Stimulated activated CD4-positive, alpha-beta T cell treated with anti-CD3 and anti-CD28 coated beads, Interleukin-1b, Interleukin-23, amount 100 ng/mL, for 1 hour (primary cell): ENCODE data around the gene EBF3.

Experiments
- DNase-seq, 2 donors: peaks; one replicate each; pipeline ENCODE4 v3.0.0-alpha.2; 2020; ENCODE audit warnings: low read depth in 2 of 2

EBF3 gene

DNA sequence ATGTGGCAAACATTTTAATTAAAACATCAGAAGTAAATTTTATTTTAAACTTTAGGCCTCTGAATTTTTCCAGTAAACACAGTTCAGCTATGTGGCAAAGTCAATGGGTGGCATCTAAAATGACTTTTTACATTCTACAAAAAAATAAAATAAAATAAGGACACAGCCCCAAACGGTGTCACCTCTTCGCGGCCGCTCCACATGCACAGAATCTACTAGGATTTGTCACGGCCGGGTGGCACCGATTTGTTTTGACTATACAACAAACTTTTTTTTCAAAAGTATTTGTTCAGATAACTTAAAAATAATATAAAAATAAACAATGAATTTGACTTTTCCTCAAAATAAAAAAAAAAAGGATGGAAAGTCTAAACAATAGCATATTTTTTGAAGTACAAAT, 127.8 kb downstream of the EBF3 start:
- no peak for DNase-seq

GRCh38 chr10:129833994-129834739, 129.9 kb downstream of the EBF3 start:
- DNase-seq: no peak

DNA sequence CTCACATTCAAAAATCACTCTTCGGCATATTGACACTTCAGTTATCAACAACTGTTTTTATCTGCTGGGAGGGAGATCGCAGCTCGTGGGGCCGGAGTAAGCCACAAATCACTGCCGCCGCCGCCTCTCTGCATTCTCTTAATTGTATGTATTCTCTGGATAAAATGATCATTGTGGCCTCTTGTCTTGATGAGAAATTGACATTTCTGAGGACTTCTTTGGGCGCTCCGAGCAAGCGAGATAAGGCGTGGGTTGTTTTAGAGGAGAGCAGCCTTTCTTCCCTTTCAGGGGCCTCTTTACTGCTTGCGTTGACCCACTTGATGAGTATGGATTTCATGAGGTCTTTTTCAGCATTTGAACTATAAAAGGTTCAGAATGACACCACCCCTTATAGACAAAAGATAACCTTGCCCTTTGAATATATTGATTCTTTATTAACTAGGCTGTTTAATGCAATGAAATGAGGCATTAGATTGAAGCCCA, 130.6 kb downstream of the EBF3 start:
- DNase-seq: no peak

DNA sequence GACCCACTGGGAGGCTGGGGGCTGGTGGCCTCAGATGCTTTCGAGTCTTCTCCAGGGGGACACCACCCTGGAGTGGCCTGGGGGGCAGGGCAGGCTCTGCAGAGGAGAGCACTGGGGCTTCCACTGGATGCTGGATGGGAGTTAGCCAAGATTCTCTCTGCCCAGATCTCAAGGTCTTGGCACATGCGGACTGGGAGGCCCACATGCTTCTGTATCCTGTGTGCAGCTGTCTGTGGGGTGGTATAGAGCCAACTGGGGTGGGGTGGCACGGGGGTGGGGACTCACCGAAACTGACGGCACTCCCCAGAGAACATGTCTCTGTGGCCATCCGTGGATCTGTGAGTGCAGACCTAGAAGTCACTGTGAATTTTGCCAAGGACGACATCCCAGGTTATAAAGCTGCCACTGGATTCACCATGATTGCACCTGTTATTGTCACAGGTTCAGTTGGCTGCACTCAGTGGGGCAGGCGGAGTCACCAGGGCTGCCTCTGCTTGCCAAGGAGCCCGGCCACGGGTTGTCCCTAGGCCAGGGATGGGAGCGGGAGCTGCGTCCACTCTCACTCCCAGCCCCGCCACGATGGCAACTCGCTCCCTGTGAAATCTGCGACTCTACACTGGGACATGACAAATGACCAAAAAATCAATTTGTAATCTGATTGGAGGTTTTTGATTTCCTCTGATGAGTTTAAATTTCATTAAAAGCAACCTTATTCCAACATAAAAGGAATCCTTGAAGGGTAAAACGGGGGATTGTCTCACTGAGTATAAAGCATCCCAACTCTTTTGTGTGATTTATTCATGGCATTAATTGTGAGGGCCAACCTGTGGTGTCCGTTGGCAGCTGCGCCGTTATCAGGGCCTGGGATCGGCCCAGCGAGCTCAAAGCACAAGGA, 131.3 kb downstream of the EBF3 start:
- DNase-seq: no peak

DNA sequence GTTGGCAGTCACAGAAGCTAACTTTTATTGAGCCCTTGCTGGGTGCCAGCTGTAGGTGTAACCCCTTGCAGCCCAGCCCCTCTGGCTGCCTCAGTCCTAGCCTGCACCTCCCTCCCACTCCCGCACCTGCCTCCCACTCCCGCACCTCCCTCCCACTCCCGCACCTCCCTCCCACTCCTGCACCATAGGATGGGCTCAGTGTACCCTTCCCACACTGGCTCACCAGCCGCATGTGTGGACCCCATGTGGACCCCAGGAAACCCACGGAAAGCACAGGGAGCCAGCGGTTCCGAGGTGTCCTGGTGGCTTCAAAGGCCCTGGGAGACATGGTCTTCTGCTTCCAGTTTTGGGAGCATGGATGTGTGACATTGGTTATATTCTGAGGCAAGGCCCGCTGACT, 132.9 kb downstream of the EBF3 start:
- no peak for DNase-seq

DNA sequence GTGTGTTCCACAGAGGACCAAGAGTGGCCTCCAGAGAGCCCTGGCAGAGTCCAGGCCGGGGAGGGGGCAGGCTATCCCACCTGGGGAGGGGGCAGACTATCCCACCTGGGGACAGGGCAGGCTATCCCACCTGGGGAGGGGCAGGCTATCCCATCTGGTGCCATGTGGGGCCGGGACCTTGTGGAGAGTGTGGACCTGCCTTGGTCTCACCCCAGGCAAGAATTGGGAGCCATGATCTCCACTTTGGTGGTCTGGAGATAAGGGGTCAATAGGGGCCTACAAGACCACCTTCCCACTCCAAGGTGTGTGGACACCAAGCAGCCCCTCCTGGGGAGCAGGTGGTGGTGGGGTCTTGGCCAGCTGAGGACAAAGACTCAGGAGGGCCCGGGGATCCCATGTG, 138.2 kb downstream of the EBF3 start:
- DNase-seq: no peak

DNA sequence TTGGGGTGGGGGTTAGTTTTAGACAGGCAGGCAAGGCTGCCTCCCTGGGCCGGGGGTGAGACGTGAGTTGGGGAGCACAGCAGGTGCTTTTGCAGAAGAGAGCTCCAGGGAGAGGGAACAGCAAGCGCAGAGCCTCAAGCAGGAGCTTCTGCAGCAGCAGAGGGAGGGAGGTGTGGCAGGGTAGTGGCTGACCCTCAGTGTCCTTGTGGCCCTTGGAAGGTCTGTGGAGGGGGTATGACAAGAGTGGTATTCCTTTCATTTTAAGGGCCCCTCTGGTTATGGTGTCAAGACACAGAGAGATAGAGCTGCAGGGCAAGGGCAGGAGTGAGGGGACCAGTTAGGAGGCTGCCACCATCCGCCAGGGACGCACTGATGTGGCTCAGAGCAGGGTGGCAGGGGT, 138.9 kb downstream of the EBF3 start:
- no peak for DNase-seq

GRCh38 chr10:129820451-129820850, 143.6 kb downstream of the EBF3 start:
- DNase-seq: no peak

GRCh38 chr10:129816656-129817045, 147.4 kb downstream of the EBF3 start:
- no peak for DNase-seq

DNA sequence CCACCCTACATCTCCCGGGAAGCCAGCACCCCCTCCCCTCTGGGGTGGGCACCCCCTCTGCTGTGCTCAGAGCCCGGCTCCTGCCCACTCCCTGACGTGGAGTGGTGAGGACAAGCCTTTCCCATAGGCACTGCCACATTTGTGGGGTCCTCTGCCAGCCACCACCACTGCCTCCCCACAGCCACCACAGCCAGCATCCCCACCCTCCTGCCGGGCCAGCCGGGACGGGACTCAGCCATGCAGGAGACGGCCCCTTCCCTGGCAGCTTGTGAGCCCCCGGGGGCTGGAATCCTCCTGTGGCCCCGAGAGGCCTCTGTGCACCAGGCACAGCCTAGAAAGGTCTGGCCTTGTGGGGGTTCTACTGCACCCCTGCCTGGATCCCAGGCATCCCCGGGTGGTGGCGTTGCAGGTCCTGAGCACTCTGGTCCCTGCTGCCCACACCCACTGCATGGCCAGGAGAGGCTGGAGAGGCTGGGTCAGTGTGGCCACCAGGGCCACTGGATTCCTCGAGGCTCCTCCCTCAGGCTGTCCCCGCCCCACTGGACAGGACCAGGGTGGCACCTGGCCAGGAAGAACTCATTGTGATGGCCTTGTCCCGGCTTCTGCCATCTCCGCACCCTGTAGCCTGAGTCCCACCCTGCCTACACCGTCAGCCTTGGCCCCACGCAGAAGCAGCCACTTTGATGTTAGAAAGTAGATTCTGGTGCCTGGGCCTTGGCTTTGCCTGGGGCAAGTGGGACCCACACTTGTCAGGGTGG, 148.0 kb downstream of the EBF3 start:
- no peak for DNase-seq

DNA sequence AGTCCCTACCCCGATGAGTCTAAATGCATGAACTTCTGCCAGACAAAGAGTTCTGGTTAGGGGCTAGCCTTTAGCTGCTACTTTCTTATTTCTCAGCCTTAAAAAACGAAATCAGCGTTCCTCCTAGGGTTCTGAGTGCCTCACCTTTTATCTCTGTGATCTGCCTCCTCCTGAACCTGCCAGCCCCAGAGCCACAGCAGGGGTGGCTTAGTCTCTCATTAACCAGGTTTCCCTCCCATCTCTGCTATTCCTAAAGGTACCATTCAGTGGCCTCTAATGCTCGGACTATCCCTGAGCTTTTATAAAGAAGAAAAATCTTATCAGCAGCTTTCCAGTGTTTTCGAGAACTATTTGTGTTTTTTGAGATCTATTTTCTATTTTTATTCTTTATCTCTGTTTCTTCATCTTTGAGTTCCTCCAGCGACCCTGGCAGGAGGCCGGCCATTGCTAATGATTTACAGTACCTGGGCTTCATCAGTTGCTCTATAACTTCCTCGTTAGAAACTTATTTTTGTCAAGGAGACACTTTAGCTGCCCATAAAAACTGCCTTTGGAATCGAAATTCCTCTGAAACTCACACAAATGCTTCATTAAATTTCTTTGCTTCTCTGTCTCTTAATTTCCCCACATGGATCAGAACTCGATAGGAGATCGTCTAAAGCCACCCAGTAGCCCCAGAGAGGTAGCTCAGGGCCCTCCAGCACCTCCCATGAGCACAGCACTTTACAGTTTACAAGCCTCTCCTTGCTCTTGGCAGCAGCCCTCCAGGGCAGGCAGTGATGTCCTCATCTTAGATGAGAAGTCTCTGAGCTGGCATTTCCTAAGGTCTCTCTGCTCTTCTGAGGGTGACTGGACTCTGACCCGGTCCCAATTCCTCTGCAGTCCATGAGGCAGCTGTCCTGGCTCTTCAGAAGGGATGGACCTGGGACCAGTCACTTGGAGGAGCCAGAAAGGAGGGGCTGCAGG, 149.1 kb downstream of the EBF3 start:
- no peak for DNase-seq

DNA sequence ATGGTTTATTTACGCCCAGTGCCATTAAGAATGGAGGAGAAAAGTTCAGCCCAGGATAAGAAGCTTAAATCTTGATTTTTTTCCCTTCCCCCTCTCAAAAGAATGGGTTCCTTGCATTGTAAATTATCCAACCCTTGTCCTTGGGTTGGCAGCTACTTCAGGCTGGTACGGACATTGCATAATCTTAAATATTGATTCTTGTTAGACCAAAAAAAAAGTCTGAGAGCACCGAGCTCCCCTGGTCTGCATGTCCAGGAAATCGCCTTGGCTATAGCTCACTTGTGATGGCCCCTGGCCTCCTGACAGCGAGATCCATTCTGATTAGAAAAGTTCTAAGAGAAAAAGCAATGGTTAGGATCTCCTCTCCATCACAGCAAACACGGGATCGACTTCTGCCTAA, 151.7 kb downstream of the EBF3 start:
- no peak for DNase-seq

DNA sequence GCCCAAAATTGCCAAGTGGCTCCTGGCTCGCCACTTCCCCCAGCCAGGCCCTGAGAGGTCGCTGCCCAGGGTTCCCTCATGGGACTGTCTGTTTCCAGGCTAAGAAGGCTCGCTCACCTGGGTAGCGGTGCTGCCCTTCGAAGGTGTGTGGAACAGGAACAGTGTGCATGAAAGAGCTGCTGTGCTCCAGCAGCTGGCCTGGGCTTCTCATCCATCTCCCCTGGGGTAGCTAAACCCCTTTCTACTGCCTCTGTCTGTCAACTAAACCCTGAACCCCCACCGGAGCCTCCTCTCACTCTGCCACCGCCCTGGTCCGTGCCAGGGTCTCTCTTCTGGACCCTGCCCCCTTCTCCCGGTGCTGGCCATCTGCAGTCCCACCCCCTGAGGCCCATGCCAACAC, 152.9 kb downstream of the EBF3 start:
- no peak for DNase-seq

DNA sequence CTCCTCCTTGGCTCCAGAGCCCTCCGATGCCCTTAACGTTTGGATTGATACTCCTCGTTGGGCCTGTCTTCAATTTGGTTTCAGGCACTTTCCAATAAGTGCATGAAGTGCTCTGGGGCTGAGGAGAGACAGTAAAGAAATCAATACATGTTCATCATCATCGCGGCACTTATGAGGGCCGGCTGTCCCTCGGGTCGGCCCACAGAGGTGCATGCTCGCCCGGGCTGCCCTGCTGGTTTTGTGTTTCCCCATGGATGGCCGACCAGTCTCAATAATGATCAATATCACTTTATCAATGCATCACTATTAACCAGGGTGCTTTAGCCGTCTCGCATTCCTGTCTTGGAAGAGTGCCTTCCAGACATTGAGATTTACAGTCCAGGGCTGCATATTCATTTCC, 154.2 kb downstream of the EBF3 start:
- DNase-seq: no peak

- no peak for DNase-seq
These were observed 154.6 kb downstream of the EBF3 start for GRCh38 chr10:129809431-129809830.

- no peak for DNase-seq
These were observed 155.7 kb downstream of the EBF3 start for GRCh38 chr10:129808092-129808983.

GRCh38 chr10:129807211-129807610, 156.9 kb downstream of the EBF3 start:
- DNase-seq: no peak

GRCh38 chr10:129800796-129801340, 163.2 kb downstream of the EBF3 start:
- DNase-seq: no peak

DNA sequence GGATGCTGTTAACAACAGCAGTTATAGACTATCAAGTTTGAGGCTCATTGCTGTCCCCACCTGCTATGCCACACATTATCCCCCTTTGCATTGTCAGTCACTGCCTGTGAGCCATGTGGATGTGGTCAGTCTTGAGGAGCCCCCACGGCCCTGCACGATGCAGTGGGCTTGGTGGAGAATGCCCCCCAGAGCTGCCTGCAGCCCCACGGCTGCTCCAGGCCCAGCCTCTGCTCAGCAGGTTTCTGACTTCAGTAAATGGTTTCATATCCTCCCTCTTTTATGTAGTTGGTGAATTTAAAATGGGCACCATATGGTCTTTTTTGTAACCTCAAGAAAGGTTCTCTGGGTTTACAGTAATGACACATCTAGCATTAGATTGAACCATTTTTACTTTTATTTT, 164.1 kb downstream of the EBF3 start:
- no peak for DNase-seq
